Measurements from ENCODE around the gene RAI1.

RAI1 gene

GRCh38 chr17:17752089-17752820 is 71.0 kb downstream of the RAI1 start:
- no peak for DNase-seq

GRCh38 chr17:17752821-17753321 is 71.6 kb downstream of the RAI1 start:
- no peak for DNase-seq

- no peak for DNase-seq
These were observed 73.7 kb downstream of the RAI1 start for GRCh38 chr17:17754719-17755686.

GRCh38 chr17:17755715-17756114 is 74.5 kb downstream of the RAI1 start:
- no peak for DNase-seq

GRCh38 chr17:17757391-17757791 is 76.1 kb downstream of the RAI1 start:
- no peak for DNase-seq

GRCh38 chr17:17757956-17758845 is 76.9 kb downstream of the RAI1 start:
- DNase-seq, result peak; percentile 74

DNA sequence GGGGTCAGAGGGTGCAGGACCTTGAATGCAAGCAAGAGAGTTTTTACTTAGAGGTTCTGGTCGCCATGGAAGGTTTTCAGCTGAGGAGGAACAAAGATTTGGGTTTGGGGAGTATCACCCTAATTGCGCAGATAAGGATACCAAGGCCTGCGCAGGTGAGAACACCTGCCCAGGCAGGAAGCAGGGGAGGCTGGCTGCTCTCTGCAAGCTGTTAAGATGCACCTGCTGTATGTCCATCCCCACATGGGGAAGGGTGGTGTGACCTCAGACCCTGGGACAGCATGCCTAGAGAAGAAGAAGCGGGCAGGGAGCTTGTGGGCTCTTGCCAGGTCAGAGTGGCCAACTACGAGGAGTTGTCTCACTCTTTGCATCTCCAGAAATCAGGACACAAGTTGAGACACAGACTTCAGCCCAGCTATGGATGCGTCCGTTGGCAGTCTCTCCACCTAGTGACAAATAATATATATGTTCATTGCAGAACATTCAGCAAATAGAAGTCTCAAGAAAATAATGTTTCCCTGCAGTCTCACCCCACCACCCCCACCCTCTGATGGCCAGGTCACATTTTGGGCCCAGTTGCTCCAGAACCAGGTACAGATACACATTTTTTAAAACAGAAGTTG is 77.8 kb downstream of the RAI1 start:
- DNase-seq, result no peak

GRCh38 chr17:17760350-17760749 is 79.1 kb downstream of the RAI1 start:
- DNase-seq, result no peak

DNA sequence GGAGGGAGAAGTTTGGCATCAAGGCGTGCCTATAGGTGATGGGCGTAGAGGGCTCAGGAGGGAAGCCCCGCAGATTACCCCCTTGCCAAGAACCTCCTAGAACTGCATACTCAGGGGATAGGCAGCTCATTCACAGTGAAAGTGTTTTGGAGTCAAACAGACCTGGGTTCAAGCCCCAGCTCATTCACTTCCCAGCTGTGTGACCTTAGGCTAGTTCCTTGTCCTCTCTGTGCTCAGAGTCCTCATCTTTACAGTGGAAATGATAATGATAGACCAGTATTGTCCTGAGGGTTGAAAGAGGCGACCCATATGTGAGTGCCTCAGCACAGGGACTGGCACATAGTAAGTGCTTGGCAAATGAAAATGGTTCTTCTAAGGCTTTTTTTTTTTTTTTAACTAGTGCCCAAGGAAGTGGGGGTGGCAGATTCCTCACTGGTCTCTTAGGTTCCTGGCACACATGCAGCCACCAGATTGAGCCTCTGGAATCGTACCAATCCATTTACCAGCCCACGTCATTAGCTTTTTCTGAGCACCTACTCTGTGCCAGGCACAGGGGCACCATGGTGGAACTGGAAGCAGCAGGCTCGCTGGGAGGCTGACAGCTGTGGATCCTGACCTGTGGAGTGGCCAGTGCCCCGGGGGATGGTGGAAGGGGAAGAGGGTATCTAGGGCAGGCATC is 79.8 kb downstream of the RAI1 start:
- DNase-seq, result no peak

DNA sequence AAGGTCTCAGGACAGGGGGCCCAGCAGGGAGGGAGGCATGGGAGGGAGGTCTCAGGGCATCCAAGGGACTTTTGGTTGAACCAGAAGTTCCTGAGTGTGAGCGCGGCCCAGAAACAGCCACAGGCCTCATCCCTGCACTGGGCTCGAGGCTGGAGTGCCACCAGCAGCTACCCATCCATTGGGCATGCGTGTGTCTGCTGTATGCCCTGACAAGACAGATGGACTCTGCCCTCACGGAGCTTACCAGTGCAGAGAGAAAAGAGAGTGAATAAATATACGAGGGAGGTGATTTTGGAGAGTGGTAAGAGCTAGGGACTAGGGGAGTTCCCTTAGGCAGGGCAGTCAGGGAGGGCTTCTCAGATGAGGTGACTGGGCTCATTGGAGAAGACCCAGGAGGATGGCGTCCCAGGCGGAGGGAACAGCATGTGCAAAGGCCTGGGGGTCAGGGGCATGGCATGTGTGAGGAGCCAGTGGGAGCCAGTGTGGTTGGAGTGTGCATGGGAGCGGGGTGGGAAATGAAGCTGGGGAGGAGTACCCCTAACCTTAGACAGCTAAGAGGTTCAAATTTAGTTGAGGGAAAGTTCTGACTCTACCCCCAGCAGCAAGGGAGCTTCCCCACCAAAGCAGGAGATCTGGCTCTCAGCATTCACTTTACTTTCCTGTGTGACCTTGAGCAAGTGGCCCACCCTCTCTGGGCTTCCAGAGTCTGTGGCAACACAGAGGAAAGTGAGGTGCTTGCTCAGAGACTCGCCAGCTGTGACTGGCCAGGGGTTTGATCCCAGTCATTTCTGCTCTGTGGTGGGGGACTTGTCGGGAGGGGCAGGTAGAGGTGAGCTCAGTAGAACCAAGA is 80.9 kb downstream of the RAI1 start:
- no peak for DNase-seq

GRCh38 chr17:17762744-17763105 is 81.5 kb downstream of the RAI1 start:
- no peak for DNase-seq

GRCh38 chr17:17763136-17763535 is 81.9 kb downstream of the RAI1 start:
- no peak for DNase-seq

DNA sequence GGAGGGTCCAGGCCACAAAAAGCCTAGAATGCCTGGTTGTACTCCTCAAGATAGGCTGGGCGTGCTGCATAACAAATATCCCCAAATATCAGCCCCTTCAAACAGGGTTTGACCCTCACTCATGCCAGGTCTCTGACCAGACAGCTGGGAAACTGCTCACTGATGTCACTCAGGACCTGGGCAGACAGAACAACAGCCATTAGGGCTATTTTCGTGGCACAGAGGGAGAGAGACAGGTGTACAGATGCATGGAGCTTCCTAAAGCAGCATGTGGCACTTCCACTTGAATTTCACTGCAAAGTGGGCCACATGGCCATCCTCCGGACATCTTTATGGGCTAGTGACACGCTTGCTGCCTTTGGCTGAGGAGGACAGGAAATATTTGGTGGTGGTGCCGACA is 82.5 kb downstream of the RAI1 start:
- DNase-seq, result no peak

- DNase-seq, result no peak
These were observed 84.3 kb downstream of the RAI1 start for GRCh38 chr17:17765359-17766076.

- no peak for DNase-seq
These were observed 85.0 kb downstream of the RAI1 start for GRCh38 chr17:17766077-17766743.

DNA sequence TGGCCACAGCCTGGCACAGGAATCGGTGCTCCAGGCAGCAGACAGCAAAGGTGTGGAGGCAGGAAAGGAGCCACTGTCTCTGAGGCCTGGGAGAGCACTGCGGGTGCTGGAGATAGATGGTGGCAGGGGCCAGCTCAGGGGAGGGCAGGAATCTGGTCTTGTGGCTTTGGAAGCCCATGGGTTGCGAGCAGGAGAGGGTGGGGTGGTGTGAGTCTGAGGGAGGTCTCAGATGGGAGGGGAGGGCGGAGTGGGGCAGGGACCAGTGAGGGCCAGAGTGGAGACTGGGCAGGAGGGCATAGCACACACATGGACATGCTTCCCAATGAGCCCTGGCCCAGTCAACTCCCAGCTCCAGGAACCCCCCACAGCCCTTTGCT is 85.5 kb downstream of the RAI1 start:
- DNase-seq, result no peak

GRCh38 chr17:17767154-17767869 is 86.1 kb downstream of the RAI1 start:
- DNase-seq, result no peak

DNA sequence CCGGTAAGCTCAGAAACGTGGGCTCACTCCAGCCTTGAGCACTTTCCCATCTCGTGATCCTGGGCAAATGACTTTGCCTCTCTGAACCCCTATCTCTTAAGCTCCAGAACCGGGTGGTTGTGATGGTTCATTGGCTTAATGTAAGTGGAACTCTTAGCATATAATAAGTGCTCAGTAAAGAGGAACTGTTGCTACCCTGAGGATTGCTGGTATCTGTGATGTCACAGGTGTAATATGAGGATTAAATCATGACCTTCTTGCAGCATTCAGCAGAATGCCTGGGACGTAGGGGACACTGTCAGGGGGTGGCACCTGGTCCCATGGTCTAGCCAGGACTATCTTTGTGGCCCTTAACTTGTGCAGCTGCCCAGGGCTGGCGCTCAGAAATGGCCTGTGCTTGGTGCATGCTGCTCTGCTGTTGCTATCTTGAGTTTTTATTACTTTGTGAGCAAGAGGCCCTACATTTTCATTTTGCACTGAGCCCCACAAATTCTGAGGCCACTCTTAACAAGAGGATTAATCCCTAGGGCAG is 86.7 kb downstream of the RAI1 start:
- no peak for DNase-seq

Data from NCI-H187 treated with DMSO at 0.1 percent for 48 hours (cell line).